Thyroid gland (tissue), 4 donors: ENCODE data around the gene DENND1C.

ENCODE experiments used
- POLR2A ChIP-seq, 2 donors: fragments of 450-650 bp; IDR thresholded peaks; one replicate each; pipeline ENCODE4 v1.6.1; 2017; ENCODE audit warnings: antibody characterized with exemption in 2 of 2, mild to moderate bottlenecking in 2 of 2, moderate library complexity in 1 of 2
- TF ChIP-seq, protein P1 (sequence below), 6 experiments: fragments of 200-600 bp in 3 of 6; fragments of 450-650 bp in 3 of 6; sonication (generic) in 3 of 6; IDR thresholded peaks; one replicate each; pipeline ENCODE4 v1.5.1; 2016 to 2019; ENCODE audit warnings: antibody characterized with exemption in 6 of 6, mild to moderate bottlenecking in 2 of 6, inconsistent platforms in 1 of 6, moderate library complexity in 1 of 6

- TF ChIP-seq, protein P1, sequence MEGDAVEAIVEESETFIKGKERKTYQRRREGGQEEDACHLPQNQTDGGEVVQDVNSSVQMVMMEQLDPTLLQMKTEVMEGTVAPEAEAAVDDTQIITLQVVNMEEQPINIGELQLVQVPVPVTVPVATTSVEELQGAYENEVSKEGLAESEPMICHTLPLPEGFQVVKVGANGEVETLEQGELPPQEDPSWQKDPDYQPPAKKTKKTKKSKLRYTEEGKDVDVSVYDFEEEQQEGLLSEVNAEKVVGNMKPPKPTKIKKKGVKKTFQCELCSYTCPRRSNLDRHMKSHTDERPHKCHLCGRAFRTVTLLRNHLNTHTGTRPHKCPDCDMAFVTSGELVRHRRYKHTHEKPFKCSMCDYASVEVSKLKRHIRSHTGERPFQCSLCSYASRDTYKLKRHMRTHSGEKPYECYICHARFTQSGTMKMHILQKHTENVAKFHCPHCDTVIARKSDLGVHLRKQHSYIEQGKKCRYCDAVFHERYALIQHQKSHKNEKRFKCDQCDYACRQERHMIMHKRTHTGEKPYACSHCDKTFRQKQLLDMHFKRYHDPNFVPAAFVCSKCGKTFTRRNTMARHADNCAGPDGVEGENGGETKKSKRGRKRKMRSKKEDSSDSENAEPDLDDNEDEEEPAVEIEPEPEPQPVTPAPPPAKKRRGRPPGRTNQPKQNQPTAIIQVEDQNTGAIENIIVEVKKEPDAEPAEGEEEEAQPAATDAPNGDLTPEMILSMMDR (IDR thresholded peaks at IDR 0.05) = no peak
- peak in 1 of 2 donors; percentile 40 for TF ChIP-seq POLR2A (IDR thresholded peaks at IDR 0.05)
These were observed 56.5 kb downstream of the DENND1C start for GRCh38 chr19:6424939-6425731.
